ENCODE measurements around the gene HIPK4.

DNA sequence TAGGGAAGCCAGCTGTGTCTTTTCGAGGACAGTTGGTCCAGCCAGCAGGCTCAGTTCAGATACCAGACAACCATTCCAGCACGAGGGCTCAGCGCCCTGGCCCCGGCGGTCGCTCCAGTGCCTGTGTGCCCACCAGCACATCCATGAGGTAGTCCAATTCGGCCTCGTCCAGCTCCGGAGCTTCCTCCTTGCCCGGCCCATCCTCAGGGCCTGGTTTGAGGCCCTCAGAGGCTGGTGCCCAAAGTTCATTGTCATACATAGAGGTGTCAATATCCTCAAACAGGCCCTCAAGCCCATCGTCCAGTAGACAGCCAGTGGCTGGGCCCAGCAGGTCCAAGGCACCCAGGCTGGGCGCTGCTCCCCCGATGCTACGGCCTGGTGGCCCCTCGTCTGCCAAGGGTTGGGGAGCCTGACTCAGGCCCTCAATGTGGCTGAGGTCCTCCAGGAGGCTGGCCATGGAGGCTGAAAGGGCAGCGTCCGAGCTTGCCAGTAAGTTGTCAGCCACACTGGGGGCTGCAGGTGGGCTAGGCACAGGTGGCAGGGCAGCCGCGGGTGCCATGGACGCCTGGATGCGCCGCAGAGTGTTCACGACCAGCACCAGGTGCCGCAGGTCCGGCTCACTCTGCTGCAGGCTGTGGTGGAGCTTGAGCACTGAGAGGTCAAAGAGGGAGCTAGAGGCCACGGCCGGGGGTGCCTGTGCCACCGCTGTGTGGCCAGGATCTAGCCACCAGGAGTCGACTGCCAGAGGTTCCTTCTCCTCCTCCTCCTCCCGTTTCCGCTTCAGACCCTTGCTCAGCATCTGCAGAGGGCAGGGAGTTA lies 33.0 kb upstream of the HIPK4 start:
- TF ChIP-seq TAF1 (conservative IDR thresholded peaks at IDR 0.05) (no peak), RAD21 (IDR thresholded peaks at IDR 0.05) (no peak), FOXA1 (IDR thresholded peaks at IDR 0.05) (no peak), EGR1 (IDR thresholded peaks at IDR 0.05; ENCODE audit: low read depth in 2 of 2) (no peak), JUND (IDR thresholded peaks at IDR 0.05) (no peak), RXRA (IDR thresholded peaks at IDR 0.05) (no peak), NR2F2 (IDR thresholded peaks at IDR 0.05) (no peak), HNF4G (IDR thresholded peaks at IDR 0.05) (no peak), SP1 (IDR thresholded peaks at IDR 0.05) (no peak)
- TF ChIP-seq, protein P1, sequence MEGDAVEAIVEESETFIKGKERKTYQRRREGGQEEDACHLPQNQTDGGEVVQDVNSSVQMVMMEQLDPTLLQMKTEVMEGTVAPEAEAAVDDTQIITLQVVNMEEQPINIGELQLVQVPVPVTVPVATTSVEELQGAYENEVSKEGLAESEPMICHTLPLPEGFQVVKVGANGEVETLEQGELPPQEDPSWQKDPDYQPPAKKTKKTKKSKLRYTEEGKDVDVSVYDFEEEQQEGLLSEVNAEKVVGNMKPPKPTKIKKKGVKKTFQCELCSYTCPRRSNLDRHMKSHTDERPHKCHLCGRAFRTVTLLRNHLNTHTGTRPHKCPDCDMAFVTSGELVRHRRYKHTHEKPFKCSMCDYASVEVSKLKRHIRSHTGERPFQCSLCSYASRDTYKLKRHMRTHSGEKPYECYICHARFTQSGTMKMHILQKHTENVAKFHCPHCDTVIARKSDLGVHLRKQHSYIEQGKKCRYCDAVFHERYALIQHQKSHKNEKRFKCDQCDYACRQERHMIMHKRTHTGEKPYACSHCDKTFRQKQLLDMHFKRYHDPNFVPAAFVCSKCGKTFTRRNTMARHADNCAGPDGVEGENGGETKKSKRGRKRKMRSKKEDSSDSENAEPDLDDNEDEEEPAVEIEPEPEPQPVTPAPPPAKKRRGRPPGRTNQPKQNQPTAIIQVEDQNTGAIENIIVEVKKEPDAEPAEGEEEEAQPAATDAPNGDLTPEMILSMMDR (IDR thresholded peaks at IDR 0.05; ENCODE audit: low read depth, low read length, missing input control) = no peak
- TF ChIP-seq, protein P2, sequence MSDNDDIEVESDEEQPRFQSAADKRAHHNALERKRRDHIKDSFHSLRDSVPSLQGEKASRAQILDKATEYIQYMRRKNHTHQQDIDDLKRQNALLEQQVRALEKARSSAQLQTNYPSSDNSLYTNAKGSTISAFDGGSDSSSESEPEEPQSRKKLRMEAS (IDR thresholded peaks at IDR 0.05) = no peak
- TF ChIP-seq, protein P3, sequence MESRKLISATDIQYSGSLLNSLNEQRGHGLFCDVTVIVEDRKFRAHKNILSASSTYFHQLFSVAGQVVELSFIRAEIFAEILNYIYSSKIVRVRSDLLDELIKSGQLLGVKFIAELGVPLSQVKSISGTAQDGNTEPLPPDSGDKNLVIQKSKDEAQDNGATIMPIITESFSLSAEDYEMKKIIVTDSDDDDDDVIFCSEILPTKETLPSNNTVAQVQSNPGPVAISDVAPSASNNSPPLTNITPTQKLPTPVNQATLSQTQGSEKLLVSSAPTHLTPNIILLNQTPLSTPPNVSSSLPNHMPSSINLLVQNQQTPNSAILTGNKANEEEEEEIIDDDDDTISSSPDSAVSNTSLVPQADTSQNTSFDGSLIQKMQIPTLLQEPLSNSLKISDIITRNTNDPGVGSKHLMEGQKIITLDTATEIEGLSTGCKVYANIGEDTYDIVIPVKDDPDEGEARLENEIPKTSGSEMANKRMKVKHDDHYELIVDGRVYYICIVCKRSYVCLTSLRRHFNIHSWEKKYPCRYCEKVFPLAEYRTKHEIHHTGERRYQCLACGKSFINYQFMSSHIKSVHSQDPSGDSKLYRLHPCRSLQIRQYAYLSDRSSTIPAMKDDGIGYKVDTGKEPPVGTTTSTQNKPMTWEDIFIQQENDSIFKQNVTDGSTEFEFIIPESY (IDR thresholded peaks at IDR 0.05) = no peak
- TF ChIP-seq, protein P4, sequence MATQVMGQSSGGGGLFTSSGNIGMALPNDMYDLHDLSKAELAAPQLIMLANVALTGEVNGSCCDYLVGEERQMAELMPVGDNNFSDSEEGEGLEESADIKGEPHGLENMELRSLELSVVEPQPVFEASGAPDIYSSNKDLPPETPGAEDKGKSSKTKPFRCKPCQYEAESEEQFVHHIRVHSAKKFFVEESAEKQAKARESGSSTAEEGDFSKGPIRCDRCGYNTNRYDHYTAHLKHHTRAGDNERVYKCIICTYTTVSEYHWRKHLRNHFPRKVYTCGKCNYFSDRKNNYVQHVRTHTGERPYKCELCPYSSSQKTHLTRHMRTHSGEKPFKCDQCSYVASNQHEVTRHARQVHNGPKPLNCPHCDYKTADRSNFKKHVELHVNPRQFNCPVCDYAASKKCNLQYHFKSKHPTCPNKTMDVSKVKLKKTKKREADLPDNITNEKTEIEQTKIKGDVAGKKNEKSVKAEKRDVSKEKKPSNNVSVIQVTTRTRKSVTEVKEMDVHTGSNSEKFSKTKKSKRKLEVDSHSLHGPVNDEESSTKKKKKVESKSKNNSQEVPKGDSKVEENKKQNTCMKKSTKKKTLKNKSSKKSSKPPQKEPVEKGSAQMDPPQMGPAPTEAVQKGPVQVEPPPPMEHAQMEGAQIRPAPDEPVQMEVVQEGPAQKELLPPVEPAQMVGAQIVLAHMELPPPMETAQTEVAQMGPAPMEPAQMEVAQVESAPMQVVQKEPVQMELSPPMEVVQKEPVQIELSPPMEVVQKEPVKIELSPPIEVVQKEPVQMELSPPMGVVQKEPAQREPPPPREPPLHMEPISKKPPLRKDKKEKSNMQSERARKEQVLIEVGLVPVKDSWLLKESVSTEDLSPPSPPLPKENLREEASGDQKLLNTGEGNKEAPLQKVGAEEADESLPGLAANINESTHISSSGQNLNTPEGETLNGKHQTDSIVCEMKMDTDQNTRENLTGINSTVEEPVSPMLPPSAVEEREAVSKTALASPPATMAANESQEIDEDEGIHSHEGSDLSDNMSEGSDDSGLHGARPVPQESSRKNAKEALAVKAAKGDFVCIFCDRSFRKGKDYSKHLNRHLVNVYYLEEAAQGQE (IDR thresholded peaks at IDR 0.05) = no peak
- TF ChIP-seq, protein P5, sequence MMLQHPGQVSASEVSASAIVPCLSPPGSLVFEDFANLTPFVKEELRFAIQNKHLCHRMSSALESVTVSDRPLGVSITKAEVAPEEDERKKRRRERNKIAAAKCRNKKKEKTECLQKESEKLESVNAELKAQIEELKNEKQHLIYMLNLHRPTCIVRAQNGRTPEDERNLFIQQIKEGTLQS (IDR thresholded peaks at IDR 0.05) = no peak

Measured in liver (tissue), 3 donors.